ENCODE measurements around the gene TMC8.
"Not testable (repeated sequence)": the region's sequence is repeated elsewhere in the genome, so short reads cannot be mapped to it uniquely, and the experiment has no call there.

The TMC8 gene

DNA sequence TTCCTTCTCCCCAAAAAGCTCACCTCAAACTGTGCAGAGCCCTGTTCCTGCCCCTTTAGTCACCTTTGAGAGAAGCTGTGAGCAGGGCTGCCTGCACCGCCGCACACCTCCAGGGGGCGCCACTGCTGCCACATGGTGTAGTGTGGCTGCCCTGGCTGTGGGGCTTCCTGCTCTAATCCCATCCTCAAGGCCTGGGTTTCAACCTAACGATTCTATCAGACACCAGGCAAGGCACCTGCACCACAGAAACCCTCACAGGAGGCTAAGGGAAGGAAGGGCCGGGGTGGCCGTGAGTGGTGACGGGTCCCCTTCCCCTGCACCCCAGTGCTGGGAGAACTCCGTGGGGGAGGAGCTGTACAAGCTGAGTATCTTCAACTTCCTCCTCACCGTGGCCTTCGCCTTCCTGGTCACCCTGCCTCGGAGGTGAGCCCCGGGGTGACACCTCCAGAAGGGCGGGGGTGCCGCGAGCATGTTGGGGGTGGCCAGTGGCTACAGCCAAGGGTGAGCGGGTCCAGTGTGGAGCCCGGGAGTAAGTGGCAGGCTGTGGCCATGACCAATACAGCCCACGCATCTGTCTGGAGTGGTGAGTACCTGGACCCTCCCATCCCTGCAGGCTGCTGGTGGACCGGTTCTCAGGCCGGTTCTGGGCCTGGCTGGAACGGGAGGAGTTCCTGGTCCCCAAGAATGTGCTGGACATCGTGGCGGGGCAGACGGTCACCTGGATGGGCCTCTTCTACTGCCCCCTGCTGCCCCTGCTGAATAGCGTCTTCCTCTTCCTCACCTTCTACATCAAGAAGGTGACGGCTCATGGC, 7.0 kb downstream of the TMC8 start:
- DNase-seq = no peak

DNA sequence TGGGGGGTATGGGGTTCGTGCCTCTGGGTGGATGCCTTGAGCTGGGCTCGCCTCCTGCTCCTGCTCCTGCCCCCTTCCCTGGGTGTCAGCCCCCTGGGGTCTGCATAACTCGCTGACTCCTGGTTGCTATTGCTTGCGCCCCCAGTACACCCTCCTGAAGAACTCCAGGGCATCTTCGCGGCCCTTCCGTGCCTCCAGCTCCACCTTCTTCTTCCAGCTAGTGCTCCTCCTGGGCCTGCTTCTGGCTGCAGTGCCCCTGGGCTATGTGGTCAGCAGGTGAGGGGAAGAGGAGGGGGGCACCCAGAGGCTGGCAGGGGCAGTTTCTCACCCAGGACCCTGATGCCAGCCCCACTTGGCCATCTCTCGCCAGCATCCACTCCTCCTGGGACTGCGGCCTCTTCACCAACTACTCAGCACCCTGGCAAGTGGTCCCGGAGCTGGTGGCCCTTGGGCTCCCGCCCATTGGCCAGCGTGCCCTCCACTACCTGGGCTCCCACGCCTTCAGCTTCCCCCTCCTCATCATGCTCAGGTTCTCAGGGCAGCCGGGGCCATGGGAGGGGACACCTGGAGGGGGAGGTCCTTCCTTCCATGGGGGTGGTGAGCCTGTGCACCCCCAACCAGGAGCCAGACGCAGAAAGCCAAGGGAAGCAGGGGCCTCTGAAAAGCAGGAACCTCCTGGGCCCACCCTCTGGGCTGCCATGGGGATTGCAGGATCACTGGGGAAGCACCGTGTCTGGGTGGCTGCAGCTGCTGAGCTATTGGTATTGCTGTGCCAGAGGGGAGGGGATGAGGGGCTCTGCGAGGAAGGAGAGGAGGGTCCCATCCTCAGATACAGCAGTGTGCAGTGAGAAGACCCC, 7.9 kb downstream of the TMC8 start:
- no peak for DNase-seq

DNA sequence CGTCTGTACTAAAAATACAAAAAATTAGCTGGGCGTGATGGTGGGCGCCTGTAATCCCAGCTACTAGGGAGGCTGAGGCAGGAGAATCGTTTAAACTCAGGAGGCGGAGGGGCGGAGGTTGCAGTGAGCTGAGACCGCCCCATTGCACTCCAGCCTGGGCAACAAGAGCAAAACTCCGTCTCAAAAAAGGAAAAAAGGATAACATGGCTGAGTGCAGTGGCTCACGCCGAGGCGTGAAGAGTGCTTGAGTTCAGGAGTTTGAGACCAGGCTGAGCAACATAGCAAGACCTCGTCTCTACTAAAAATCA, 9.2 kb downstream of the TMC8 start:
- DNase-seq = not testable (repeated sequence)

DNA sequence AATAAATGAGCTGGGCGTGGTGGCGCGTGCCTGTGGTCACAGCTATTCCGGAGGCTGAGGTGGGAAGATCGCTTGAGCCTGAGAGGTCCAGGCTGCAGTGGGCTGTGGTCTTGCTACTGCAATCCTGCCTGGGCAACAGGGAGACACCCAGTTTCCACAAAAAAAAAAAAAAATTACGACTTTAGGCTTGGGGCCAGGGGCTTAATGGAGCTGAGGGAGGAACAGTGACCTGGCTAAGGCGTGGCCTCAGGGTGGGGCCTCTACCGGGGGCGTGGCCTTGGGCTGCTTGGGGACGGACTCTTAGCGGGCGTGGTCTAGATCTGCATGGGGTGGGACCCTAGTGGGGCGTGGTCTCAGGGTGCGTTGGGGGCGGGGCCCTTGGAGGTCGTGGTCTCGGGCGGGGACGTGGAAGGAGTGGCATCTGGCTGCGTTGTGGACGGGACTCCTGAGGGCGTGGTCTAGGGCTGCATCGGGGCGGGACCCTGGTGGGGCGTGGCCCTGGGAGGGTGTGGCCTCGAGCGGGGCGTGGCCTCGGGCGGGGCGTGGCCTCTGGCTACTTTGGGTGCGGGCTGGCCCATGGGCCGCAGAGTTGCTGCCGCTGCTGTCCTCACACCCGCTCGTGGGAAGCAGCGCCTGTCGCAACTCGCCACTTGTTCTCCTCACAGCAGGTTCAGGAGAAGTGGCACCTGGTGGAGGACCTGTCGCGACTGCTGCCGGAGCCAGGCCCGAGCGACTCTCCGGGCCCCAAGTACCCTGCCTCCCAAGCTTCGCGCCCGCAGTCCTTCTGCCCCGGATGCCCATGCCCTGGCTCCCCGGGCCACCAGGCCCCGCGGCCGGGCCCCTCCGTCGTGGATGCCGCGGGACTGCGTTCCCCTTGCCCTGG, 9.8 kb downstream of the TMC8 start:
- peak; percentile 73 for DNase-seq

DNA sequence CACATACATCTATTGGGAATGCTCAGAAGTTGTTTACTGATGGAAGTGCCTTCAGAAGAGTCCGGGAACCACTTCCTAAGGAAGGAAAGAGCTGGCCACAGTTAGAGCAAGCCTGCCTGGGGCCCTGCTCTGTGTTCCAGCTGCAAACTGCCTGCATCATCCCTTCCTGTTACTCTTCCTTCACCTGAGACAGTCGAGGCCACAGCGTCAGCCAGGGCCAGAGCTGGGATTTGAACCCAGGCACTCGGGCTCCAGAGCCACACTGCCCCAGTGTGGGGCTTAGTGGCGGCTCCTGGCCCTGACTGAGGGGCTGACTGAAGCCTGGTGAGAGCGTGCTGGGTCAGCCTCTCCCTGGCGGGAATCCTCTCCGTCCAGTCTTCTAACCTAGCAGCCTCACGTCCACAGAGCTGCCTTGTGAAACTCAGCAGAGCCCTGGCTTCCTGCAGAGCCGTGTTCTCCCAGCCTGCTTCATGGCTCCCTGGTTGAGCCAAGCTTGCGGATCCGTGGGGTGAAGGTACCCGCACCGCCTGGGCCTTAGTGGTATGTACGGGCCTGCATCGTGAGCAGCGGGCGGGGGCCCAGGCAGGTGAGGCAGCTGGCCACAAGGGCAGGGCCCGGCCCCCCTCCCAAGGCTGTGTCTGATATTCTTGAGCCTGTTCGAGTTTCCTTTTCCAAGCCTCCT, 11.0 kb downstream of the TMC8 start:
- DNase-seq = no peak

DNA sequence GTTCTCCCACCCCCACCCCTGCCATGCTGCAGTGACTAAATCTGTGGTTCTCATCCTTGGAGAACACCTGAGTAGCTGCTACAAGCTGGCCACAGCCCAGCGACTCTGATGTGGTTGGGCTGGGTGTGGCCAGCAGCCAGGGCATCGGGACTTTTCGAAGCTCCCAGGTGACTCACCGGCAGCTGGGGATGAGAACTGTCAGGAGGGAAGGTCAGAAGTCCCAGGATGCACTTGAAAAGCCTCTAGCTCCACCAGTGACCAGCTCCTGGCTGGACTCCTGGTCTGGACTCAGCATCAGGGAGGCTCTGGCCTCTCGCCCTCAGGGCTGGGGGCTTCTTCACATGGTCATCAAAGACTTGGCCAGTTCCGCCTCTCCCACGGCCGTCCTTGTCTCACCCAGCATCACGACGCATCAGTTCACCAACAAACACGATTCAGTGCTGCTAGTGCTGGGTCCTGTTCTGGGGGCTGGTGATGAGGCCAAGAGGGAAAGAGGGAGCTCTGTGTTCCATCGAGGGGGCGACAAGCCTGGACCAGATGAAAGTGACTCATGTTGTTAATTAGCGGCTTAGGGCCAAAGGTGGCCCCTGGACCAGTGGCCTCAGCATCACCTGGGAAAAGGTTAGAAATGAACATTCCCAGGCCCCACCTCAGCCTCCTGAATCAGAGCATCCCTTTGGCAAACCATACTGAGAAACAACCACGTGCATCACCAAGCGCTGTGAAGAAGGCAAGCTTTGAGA, 11.7 kb downstream of the TMC8 start:
- no peak for DNase-seq

DNA sequence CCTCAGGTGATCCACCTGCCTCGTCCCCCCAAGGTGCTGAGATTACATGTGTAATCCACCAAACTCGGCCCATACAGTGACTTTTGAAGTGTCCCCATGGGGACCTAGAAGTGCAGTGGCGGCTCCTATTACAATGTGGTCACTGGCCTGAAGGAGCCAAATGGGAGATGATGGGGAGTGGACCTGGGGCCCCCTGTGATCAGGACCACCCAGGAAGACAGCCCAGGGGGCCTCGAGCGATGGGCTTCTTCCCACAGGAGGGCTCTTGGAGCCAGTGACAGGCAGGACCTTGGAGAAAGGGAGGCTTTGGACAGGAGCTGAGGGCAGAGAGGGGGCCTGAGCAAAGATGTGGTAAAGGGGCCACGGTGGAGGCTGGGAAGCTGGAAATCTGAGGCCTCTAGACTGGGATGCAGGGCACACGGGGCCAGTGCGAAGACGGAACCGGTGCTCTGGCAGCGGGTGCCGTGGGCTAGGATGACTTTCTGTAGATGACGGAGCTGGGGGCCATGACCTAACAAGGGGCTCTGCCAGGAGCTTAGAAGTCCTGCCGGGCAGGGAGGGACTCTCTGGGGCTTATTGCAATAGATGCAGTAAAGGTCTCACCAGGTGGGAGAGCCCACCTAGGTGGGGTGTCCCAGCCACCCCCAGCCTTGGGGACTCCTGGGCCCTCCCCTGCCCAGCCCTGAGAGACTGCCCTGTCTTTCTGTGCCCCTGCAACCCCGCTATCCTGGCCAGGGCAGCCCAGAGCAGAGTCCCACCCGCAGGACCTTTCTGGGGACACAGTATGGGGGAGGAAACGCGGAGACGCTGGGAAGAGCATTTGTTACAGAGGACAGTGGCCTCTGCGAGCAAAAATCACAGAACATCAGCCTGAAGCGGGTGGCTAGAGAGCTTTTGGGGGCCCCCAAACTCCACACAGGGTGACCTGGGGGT, 12.9 kb downstream of the TMC8 start:
- no peak for DNase-seq

DNA sequence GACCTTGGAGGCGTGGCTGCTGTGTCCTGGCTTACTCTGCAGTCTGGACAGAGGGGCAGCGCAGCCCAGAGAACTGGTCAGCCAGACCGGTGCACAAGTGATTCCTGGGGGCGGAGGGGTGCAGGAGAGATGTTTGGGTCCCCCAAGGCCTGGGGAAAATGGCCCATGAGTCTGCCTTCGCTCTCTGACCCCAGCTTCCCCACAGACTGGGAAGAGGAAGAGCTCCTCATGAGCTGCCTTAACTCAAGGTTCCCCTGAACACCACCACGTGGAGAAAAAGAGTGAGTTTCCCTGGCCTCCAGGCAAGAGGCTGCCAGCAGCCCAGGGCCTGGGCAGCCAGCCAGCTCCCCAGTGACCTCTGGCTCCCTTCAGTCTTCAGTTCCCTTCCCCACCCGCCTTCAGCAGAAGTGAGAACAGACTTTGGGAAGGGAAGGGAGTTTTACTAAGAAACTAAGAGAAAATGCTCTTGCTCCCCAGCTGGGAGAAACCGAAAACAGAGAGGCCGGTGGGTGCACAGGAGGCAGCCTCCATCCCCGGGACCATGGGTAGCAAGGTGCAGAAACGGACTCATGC, 13.7 kb downstream of the TMC8 start:
- no peak for DNase-seq

DNA sequence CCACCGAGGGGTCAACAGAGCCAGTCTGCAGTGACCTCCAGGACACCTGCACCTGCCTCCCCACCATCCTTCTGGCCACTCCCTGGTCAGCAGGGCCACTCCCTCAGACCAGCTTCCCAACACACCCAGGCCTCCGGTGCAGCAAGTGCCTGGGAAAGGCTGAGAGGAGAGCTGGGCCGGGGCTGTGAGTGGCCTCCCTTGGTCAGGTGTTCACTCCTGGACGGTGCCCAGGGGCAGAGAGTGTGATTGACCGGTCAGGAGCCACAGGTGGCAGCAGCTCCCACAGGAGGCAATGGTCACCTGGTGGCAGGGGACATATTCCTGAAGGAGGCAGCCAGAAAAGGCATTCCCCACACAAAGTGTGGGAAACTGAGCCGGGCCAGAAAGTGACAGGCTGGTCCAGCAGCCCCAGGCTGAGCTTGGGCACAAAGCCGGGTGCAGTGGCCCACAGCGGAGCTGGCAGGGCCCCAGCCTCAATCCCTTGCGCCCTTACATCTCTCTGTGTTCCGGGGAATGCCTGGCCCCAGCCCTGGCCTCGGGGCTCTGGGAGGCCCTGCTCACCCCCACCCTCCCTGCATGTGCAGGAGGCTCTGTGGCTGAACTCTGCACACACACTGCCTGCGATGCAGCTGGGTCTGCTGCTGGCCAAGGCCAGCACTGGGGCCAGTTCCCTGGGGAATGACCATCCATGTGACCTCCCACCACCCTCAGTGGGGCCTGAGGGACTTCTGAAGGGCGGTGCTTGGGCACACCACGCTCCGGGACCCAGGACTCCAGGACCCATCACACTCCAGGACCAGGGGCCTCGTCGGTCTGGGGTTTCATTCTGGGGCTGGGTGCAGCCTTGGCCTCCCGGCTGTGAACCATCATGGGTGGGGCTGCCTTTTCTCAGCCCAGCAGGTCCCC, 14.4 kb downstream of the TMC8 start:
- no peak for DNase-seq

DNA sequence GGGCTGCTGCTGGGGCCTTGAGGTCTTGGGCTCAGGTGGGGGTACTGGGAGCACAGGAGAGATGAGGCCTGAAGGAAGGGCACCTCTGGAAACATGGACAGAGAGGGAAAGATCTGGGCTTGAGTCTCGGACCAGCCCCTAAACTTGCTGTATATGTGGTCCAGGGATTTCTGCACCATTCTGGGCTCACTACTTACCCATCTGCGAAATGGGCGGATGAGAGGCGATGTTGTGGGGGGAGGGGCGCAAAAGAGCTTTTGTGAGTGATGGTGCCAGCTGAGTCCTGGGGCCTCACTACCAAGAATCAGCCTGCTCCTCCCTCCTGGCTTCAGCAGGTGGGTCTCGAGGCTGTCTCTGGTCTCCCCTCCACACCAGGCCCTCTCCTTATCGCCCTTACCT, 15.9 kb downstream of the TMC8 start:
- DNase-seq = no peak

DNA sequence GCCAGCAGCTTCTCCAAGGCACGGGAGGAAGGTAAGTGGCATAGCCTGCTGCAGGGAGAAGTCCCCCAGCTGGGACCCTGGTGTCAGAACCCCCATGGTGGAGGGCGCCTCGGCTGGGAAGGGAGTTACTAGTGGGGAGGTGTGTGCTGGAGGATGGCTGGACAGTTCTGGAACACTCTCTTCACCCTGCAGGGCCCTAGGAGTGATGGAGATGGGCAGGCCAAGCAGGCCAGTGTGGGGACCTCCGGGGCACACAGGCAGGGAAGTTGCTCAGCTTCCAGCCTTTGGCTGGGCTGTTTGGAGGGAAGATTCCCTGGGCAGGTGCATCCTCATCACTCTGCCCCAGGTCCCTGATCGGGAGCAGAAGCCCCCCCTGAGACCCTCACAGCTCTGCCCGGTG, 16.3 kb downstream of the TMC8 start:
- no peak for DNase-seq

DNA sequence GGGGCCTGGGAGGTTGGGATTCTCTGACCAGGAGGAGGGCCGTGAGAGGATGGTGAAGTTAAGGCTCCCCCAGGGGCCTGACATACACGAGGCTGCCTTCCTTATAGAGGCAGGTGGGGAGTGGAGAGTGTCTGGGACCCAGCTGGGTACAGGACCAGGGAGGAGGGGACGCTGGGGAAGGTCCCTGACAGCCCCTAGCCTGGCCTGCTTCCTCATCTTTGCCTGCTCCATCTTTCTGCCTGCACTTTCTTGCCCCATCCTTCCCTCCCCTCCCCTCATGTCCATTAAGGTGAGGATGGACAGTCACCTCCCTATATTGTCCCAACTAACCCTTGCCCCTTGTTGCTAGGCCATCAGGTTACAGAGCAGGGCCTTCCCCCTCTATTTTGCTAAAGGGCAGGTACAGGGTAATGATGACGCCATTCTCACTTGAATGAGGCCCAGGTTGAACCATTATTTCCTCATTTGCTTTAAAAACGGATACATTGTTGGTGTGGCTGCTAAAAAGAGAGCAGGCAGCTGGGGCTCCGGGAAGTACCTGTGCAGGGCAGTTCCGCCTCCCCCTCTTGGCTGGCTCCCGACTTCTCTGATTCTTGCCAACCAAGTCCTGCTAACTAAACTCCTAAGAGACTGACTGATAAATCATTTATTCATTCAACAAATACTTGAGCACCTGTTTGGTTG, 16.9 kb downstream of the TMC8 start:
- DNase-seq = no peak

DNA sequence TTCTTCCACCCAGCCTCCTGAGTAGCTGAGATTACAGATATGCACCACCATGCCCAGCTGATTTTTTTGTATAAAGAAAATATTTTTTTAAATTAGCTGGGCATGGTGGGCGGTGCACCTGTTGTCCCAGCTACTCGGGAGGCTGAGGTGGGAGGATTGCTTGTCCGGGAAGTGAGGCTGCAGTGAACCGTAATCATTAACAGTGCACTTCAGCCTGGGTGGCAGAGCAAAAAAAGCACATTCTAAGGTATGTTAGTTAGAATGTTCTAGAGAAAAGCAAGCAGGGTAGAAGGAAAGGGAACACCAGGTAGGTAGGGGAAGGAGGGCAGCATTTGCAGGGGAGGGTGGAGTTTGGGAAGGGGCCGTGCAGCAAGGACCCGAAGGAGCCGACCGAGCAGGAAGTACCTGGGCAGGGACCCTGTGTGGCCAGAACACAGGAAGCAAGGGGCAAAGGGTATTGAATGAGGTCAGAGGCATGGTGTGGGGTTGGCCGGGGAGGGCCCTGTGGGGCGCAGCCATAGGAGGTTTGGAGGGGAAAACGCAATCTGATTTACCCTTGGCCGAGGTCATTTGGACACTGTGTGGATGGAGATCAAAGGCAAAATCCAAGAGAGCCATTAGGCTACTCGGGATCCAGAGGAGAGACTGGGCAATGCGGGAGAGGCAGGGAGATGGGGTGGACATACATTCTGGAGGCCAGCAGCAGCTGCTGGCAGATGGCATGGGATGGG, 17.9 kb downstream of the TMC8 start:
- DNase-seq = no peak

DNA sequence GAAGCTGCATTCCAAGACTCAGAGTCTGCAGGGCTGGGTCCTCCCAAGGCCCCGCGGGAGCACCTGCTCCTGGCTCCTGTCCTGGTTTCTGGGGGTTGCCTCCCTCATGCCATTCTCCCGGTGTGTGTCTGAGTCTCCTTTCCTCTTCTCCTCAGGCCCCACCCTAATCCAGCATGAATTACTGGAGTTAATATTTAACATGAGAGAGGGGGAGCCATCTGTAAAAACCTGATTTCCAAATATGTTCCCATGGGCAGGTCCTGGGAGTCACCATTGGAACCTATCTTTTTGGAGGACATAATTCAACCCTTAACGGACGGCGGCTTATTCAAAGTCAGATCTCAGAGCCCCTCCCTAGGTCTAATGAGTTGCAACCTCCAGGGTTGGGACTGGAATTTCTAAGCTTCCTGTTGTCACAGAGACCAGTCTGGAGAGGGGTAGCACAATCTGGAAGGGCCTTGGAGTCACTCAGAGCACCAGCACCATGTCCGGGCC, 21.0 kb downstream of the TMC8 start:
- DNase-seq = no peak

DNA sequence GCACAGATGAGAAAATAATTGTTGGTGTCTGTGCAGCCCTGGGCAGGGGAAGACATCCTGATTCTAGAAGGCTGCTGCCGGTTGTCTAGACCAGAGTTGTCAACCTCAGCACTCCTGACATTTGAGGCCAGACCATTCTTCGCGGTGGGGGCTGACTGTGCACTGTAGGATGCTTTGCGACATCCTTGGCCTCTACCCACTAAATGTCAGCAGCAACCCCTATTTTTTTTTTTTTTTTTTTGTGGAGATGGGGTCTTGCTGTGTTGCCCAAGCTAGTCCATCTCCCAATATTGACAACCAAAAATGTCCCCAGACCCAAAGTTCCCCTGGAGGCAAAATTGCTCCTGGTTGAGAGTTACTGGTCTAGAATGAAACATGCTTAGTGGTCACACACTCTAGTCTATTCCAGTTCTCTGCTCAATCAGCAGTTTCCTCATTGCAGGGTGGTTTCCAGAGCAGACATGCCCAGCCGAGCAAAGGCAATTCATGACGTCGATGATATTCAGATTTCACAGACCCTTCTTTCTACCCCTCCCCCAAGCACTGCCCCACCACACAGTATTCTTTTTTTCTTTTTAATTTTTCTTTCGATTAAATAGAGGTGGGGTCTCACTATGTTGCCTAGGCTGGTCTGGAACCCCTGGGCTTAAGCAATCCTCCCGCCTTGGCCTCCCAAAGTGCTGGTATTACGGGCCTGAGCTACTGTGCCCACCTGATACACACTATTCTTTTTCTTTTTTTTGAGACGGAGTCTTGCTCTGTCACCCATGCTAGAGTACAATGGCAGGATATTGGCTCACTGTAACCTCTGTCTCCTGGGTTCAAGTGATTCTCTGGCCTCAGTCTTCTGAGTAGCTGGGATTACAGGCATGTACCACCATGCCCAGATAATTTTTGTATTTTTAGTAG, 24.6 kb downstream of the TMC8 start:
- DNase-seq = no peak

DNA sequence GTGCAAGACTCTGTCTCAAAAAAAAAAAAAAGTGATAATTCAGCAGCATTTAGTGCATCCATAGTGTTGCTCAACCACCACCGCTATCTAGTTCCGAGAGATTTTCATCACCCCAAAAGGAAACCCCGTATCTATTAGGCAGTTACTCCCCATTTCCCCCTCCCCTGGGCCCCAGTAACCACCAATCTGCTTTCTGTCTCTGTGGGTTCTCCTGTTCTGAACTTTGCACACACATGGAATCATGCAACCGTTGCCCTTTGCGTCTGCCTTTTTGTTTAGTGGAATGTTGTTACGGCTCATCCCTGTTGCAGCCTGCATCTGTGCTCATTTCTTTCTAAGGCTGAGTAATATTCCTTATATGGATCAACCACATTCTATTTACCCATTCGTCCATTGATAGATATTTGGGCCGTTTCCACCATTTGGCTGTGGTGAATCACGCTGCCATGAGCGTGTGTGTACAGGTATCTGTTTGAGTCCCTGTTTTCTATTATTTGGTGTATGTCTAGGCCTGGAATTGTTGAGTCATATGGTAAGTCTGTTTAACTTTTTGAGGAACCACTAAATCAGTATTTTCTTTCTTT, 29.1 kb downstream of the TMC8 start:
- DNase-seq = no peak
